OCI-LY3 (cell line): ENCODE data around the gene IGBP1.

ENCODE experiments used
- EZH2phosphoT487 ChIP-seq: fragments of 200-600 bp; shearing (Covaris generic); IDR thresholded peaks from 2 replicates; pipeline ENCODE4 v1.6.1; 2018; ENCODE audit warnings: antibody characterized with exemption, mixed run types, low read depth
- TF ChIP-seq, protein P1 (sequence below): fragments of 200-600, 300-600 bp; sonication (generic); IDR thresholded peaks from 2 replicates; pipeline ENCODE4 v1.5.1; 2014; ENCODE audit warnings: antibody characterized with exemption, low read length, low read depth

DNA sequence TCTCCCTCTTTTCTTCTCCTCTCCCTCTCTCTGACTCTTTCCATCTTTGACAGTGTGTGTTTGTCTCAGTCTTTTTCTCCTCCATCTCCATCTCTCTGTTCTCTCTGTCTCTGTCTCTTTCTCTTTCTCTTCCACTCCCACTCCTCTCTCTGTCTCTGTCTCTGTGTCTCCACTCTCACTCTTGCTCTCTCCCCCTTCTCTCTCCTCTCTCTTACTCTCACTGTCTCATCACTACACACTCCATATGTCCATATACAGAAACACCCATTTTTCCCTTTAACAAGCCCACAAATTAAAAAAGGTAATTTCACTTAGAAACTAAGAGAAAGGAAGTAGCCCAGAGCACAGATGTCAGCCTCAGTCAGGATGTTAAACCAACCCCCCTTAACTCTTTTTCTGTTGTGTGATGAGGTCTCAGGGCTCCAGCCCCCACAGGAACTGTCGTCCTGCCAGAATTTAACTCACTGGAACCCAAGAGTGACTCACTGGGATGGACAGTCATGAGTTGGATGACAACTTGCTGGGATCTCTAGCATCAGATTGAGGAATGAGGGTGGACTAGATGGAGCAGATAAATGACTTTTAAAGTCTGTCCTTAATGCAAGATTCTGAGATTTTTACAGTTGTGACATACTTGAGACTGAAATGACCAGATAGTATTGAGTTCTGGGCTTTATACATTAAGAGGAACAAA is 43.5 kb upstream of the IGBP1 start:
- TF ChIP-seq, protein P1, sequence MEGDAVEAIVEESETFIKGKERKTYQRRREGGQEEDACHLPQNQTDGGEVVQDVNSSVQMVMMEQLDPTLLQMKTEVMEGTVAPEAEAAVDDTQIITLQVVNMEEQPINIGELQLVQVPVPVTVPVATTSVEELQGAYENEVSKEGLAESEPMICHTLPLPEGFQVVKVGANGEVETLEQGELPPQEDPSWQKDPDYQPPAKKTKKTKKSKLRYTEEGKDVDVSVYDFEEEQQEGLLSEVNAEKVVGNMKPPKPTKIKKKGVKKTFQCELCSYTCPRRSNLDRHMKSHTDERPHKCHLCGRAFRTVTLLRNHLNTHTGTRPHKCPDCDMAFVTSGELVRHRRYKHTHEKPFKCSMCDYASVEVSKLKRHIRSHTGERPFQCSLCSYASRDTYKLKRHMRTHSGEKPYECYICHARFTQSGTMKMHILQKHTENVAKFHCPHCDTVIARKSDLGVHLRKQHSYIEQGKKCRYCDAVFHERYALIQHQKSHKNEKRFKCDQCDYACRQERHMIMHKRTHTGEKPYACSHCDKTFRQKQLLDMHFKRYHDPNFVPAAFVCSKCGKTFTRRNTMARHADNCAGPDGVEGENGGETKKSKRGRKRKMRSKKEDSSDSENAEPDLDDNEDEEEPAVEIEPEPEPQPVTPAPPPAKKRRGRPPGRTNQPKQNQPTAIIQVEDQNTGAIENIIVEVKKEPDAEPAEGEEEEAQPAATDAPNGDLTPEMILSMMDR = no peak
- no peak for TF ChIP-seq EZH2phosphoT487
